WTC11 (cell line): ENCODE measurements around the gene ADGRL4. TPM values are rescaled to one million over a fixed set of nuclear protein-coding genes. Genes with fewer than 3 reads are reported as not detected.

Experiments
- ATAC-seq: fragments of 200-7000 bp; cut with Tn5 transposase; 2 replicates; pipeline ENCODE4 v1.10.0; 2021; ENCODE audit warnings: mild to moderate bottlenecking, moderate library complexity
- CTCF ChIA-PET: fragments of 300-600 bp; sonication (Branson Sonifier 250); formaldehyde crosslinking; loops from one replicate; lab custom pipeline; 2021; ENCODE audit warnings: antibody characterized with exemption; lab: Charles Lee
- POLR2A ChIA-PET: fragments of 350-600 bp; sonication (Branson Sonifier 250); formaldehyde crosslinking; loops from one replicate; lab custom pipeline; 2021; ENCODE audit warnings: antibody characterized with exemption; lab: Charles Lee
- DNase-seq: peaks from one replicate; pipeline ENCODE4 v3.0.0; 2021; ENCODE audit warnings: low spot score
- H3K27ac Mint-ChIP-seq: 2 replicates; pipeline ENCODE4 v1.8.0; 2021; ENCODE audit warnings: mixed read lengths
- H3K27me3 Mint-ChIP-seq: 2 replicates; pipeline ENCODE4 v1.8.0; 2021; ENCODE audit warnings: low read depth, mild to moderate bottlenecking, moderate library complexity, mixed read lengths
- H3K36me3 Mint-ChIP-seq: 2 replicates; pipeline ENCODE4 v1.8.0; 2021; ENCODE audit warnings: mixed read lengths
- H3K4me1 Mint-ChIP-seq: 2 replicates; pipeline ENCODE4 v1.8.0; 2022; ENCODE audit warnings: mixed read lengths
- H3K4me3 Mint-ChIP-seq: 2 replicates; pipeline ENCODE4 v1.8.0; 2021; ENCODE audit warnings: mild to moderate bottlenecking, moderate library complexity, mixed read lengths
- H3K9me3 Mint-ChIP-seq: 2 replicates; pipeline ENCODE4 v1.8.0; 2021; ENCODE audit warnings: mixed read lengths
- ATF1 ChIP-seq: sonication (generic); formaldehyde crosslinking; IDR thresholded peaks from 2 replicates; pipeline ENCODE4 v1.8.1; 2023; ENCODE audit warnings: mild to moderate bottlenecking, moderate library complexity, missing genetic modification reagents
- CBFB ChIP-seq: sonication (generic); formaldehyde crosslinking; IDR thresholded peaks from 2 replicates; pipeline ENCODE4 v1.8.1; 2022; ENCODE audit warnings: mild to moderate bottlenecking, low read depth, missing genetic modification reagents
- E2F1 ChIP-seq: sonication (generic); formaldehyde crosslinking; IDR thresholded peaks from 2 replicates; pipeline ENCODE4 v1.8.0; 2022; ENCODE audit warnings: mild to moderate bottlenecking, missing genetic modification reagents
- FOXJ3 ChIP-seq: sonication (generic); formaldehyde crosslinking; IDR thresholded peaks from 2 replicates; pipeline ENCODE4 v1.9.0; 2021; ENCODE audit warnings: missing genetic modification reagents, mild to moderate bottlenecking, borderline replicate concordance
- GABPB1 ChIP-seq: sonication (generic); formaldehyde crosslinking; IDR thresholded peaks from 2 replicates; pipeline ENCODE4 v1.8.1; 2023; ENCODE audit warnings: mild to moderate bottlenecking, missing genetic modification reagents
- GRHL2 ChIP-seq: fragments of 250-450 bp; sonication (Bioruptor Pico); IDR thresholded peaks from 2 replicates; pipeline ENCODE4 v1.8.0; 2022; ENCODE audit warnings: mild to moderate bottlenecking, moderate library complexity; ENCODE audit not compliant: insufficient replicate concordance, severe bottlenecking
- MLX ChIP-seq: sonication (generic); formaldehyde crosslinking; IDR thresholded peaks from 2 replicates; pipeline ENCODE4 v1.8.1; 2023; ENCODE audit warnings: mild to moderate bottlenecking, missing genetic modification reagents, moderate library complexity
- NFATC4 ChIP-seq: fragments of 250-450 bp; sonication (Bioruptor Pico); IDR thresholded peaks from 2 replicates; pipeline ENCODE4 v1.9.0; 2021; ENCODE audit warnings: mild to moderate bottlenecking
- SOX15 ChIP-seq: fragments of 250-450 bp; sonication (Bioruptor Pico); IDR thresholded peaks from 2 replicates; pipeline ENCODE4 v1.9.0; 2021; ENCODE audit warnings: mild to moderate bottlenecking
- SP1 ChIP-seq: sonication (generic); formaldehyde crosslinking; conservative IDR thresholded peaks from 2 replicates; pipeline ENCODE4 v1.8.1; 2022; ENCODE audit warnings: missing genetic modification reagents
- ZNF121 ChIP-seq: sonication (generic); formaldehyde crosslinking; IDR thresholded peaks from 2 replicates; pipeline ENCODE4 v1.8.0; 2023; ENCODE audit warnings: missing genetic modification reagents
- ZNF219 ChIP-seq: sonication (generic); formaldehyde crosslinking; IDR thresholded peaks from 2 replicates; pipeline ENCODE4 v1.8.0; 2023; ENCODE audit warnings: missing genetic modification reagents, mild to moderate bottlenecking, borderline replicate concordance
- ZNF263 ChIP-seq: sonication (generic); formaldehyde crosslinking; IDR thresholded peaks from 2 replicates; pipeline ENCODE4 v1.8.1; 2022; ENCODE audit warnings: low read depth, mild to moderate bottlenecking, moderate library complexity, missing genetic modification reagents
- ZNF532 ChIP-seq: fragments of 250-450 bp; sonication (Bioruptor Pico); IDR thresholded peaks from 2 replicates; pipeline ENCODE4 v1.9.0; 2021; ENCODE audit warnings: mild to moderate bottlenecking, borderline replicate concordance
- total RNA-seq: library from RNA; stranded (reverse); gene quantifications from 3 replicates; pipeline ENCODE4 v1.2.3, GENCODE V29; 2021
- TF ChIP-seq, protein P1 (sequence below): fragments of 250-450 bp; sonication (Bioruptor Pico); conservative IDR thresholded peaks from 2 replicates; pipeline ENCODE4 v1.9.0; 2021; ENCODE audit warnings: mild to moderate bottlenecking
- TF ChIP-seq, protein P2 (sequence below): sonication (generic); formaldehyde crosslinking; IDR thresholded peaks from 2 replicates; pipeline ENCODE4 v1.8.1; 2022; ENCODE audit warnings: low read depth, mild to moderate bottlenecking, moderate library complexity, missing genetic modification reagents, borderline replicate concordance
- TF ChIP-seq, protein P3 (sequence below): sonication (generic); formaldehyde crosslinking; IDR thresholded peaks from 2 replicates; pipeline ENCODE4 v1.8.1; 2022; ENCODE audit warnings: mild to moderate bottlenecking, missing genetic modification reagents, moderate library complexity, borderline replicate concordance

Gene ADGRL4
- total RNA-seq, 1 experiment from 2014 or later: 0.37 TPM

- no peak overlapping the region for H3K27ac Mint-ChIP-seq
- CTCF ChIA-PET: no interaction called here
- ATAC-seq (no peak), DNase-seq (no peak)
- H3K4me3 Mint-ChIP-seq: no peak overlapping the region
- H3K27me3 Mint-ChIP-seq: peaks cover 3% of the 10 kb centered on the region; the same call in 1 of the 2 replicates
- no peaks in the 10 kb centered on the region for H3K36me3 Mint-ChIP-seq
- no peak for TF ChIP-seq SP1 (CRISPR knock-in tag)
- no peak for TF ChIP-seq SOX15 (CRISPR knock-in tag)
- TF ChIP-seq FOXJ3 (CRISPR knock-in tag): no peak
- TF ChIP-seq ZNF263 (CRISPR knock-in tag): no peak
- no peak for TF ChIP-seq E2F1 (CRISPR knock-in tag)
- no peak for TF ChIP-seq ZNF532 (CRISPR knock-in tag)
- TF ChIP-seq, protein P1, sequence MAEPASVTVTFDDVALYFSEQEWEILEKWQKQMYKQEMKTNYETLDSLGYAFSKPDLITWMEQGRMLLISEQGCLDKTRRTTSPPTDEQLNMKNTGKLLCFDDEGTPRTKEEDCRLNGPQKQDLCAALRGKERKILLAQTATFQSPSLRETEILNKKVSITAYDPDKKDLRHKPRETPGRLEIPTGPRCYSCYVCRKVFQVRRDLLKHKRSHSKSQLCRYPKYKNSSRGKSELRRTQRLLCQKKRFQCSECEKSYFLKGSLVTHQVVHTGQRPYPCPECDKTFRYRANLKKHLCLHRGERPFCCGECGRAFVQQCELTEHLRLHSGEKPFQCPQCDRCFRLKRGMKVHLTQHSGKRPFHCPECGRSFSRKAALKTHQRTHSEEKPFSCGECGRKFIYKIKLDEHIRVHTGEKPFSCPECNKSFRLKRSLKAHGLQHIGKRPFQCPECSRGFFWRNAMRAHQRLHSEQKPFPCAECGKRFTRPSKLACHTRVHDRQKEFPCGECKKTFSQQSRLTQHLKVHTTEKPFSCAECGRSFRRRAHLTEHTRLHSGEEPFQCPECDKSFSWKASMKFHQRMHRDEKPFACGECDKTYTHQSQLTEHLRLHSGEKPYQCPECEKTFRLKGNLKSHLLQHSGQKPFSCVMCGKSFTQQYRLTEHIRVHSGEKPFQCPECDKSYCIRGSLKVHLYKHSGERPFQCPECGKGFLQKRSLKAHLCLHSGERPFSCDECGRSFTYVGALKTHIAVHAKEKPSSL (CRISPR knock-in tag): no peak
- no peak for TF ChIP-seq CBFB (CRISPR knock-in tag)
- no peak for TF ChIP-seq NFATC4
- TF ChIP-seq MLX (CRISPR knock-in tag): no peak
- TF ChIP-seq ZNF121 (CRISPR knock-in tag): no peak
- TF ChIP-seq ZNF219 (CRISPR knock-in tag): no peak
- TF ChIP-seq, protein P2, sequence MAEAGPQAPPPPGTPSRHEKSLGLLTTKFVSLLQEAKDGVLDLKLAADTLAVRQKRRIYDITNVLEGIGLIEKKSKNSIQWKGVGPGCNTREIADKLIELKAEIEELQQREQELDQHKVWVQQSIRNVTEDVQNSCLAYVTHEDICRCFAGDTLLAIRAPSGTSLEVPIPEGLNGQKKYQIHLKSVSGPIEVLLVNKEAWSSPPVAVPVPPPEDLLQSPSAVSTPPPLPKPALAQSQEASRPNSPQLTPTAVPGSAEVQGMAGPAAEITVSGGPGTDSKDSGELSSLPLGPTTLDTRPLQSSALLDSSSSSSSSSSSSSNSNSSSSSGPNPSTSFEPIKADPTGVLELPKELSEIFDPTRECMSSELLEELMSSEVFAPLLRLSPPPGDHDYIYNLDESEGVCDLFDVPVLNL: no peak
- no peak for TF ChIP-seq GRHL2 (CRISPR knock-in tag)
- TF ChIP-seq, protein P3, sequence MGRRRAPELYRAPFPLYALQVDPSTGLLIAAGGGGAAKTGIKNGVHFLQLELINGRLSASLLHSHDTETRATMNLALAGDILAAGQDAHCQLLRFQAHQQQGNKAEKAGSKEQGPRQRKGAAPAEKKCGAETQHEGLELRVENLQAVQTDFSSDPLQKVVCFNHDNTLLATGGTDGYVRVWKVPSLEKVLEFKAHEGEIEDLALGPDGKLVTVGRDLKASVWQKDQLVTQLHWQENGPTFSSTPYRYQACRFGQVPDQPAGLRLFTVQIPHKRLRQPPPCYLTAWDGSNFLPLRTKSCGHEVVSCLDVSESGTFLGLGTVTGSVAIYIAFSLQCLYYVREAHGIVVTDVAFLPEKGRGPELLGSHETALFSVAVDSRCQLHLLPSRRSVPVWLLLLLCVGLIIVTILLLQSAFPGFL (CRISPR knock-in tag): no peak
- no peak for TF ChIP-seq GABPB1 (CRISPR knock-in tag)
- no peak for TF ChIP-seq ATF1 (CRISPR knock-in tag)
- H3K4me1 Mint-ChIP-seq: peaks cover 16% of the 10 kb centered on the region
- no peaks in the 10 kb centered on the region for H3K9me3 Mint-ChIP-seq
- POLR2A ChIA-PET: no interaction called here
Measured at GRCh38 chr1:79004916-79005315, 1.6 kb downstream of the ADGRL4 start.
